Hippocampal formation (tissue), 2 donors: ENCODE measurements around the gene IGLL1.
"Not testable (repeated sequence)": the region's sequence is repeated elsewhere in the genome, so short reads cannot be mapped to it uniquely, and the experiment has no call there.

Source experiments
- DNase-seq, 2 donors: peaks; one replicate each; lab custom pipeline; 2025; lab: John Stamatoyannopoulos, UW

The IGLL1 gene

DNA sequence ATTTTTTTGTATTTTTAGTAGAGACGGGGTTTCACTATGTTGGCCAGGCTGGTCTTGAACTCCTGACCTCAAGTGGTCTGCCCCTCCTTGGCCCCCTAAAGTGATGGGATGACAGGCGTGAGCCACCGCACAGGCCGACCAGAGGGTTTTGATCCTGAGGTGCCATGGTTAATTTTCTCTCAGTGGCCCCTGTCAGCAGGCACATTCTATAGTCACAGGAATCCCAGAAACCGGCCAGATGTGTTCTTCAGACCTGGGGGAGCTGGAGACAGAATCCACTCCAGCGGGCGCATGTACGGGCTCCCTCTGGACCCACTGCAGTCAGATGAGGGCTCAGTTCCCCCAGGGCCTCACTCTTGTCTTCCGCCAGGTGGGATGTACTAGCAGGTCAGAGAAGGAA, 17.0 kb downstream of the IGLL1 start:
- no peak for DNase-seq

DNA sequence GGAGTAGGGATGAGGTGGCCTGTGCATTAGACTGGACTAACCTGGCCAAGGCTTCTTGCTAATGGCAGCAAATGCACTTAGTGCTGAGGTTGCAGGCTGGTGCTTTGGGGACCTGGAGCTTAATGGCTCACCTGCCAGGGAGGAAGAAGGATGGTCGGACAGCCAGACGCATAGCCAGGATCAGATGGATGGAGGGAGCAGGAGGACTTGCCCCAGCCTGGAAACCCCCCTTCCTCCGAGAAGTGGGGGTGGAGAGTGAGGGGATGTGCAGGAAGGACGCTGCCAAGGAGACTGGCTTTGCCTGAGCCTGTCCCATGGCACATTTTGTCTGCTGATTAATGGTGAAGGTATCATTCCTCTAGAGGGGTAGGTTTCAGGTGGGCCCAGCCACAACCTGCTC, 17.9 kb downstream of the IGLL1 start:
- DNase-seq: no peak

DNA sequence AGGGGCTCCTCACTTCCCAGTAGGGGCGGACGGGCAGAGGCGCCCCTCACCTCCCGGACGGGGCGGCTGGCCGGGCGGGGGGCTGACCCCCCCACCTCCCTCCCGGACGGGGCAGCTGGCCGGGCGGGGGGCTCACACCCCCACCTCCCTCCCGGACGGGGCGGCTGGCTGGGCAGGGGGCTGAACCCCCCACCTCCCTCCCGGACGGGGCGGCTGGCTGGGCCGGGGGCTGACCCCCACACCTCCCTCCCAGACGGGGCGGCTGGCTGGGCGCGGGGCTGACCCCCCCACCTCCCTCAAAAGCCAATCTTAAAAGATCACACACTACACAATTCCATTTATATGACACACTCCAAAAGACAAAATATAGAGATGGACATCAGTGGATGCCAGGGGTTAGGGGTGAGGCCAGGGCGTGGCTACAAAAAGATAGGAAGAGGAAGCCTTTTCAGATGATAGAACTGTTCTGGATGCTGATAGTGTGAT, 19.0 kb downstream of the IGLL1 start:
- DNase-seq: not testable (repeated sequence)

DNA sequence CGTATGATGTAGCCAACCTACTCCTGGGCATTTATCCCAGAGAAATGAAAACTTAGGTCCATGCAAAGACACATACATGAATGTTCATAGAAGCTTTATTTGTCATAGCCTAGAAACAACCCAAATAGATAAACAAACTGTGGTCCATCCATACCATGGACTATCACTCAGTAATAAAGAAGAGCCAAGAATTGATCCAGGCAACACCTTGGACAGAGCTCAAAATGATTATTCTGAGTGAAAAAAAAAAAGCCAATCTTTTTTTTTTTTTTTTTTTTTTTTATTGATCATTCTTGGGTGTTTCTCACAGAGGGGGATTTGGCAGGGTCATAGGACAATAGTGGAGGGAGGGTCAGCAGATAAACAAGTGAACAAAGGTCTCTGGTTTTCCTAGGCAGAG, 19.9 kb downstream of the IGLL1 start:
- DNase-seq: not testable (repeated sequence)

DNA sequence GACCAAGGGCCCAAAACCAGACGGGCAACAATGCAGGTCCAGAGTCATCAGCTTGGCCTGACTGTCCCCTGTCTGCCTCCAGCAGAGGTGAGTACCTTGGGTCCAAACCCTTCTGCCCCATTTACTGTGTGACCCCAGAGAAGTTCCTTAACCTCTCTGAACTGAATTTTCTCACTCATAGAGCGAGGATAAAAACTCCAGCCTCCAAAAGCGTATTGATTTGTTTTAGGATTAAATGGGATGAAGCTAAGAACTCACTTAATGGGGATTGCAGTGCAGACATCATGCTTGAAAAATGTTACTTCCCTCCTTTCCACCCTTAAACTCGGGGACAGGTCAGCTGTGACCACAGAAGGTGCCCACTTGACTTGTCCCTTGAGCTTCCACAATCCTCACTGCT, 22.6 kb downstream of the IGLL1 start:
- DNase-seq: no peak

DNA sequence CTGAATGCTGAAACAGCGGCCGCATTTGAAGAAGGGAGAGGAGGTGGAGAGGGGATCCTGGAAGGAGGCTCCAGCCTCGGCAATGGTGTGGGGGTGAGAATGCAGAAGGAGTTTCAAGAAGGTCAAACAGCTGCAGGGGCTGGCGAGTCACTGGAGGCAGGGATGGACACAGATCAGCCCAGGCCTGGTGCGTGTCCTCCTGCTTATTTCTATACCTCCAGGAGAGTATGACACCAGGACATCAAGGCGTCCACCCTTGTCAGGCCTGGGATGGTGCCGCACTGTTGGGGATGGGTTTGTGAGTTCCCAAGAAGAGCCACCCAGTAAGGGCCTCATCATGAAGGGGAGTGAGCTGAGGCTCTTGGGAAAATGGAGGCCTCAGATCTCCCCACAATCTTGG, 23.1 kb downstream of the IGLL1 start:
- DNase-seq: no peak

DNA sequence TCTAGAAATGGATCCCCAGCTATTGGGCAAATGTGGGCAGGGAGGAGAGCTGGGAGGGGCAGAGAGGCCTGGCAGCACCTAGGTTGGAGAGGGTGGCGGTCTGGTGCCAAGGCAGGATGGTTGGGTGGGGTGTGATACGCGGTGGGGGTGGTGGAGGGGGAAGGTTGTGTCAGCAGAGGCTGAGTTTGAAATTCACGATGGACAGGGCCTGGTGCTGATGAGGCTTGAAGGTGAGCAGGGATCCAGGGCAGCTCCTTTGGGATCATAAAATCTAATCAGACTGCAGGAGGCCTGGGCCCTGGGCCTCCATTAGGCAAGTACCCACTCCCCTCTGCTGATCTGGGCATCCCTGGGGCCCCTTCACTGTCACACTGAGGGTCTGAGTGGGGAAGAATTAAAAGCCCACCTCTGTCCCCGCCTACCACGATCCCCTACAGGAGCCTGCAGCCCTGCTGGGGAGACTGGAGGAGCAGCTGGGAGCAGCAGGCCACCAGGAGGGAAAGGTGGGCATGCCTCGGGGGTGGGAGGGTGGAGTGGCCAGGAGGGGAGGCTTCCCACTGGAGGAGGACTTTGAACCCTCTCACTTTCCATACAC, 24.0 kb downstream of the IGLL1 start:
- no peak for DNase-seq

DNA sequence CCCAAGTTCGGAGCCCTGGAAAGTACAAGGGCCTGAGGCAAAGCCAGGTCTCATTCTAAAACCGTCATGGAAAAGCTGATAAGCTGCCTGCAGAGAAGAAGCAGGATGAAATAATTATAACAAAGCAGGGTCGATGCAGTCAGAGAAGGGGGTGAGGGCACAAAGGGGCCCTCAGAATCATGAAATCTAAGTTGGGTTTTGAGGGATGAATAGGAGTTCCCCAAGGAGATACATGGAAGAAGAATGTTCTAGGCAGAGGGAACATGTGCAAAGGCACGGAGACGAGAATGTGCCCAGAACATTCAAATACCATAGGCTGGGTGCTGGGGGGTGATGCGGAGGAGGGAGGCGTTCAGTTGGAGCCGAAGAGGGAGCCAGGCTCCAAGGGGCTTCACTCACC, 25.0 kb downstream of the IGLL1 start:
- no peak for DNase-seq

DNA sequence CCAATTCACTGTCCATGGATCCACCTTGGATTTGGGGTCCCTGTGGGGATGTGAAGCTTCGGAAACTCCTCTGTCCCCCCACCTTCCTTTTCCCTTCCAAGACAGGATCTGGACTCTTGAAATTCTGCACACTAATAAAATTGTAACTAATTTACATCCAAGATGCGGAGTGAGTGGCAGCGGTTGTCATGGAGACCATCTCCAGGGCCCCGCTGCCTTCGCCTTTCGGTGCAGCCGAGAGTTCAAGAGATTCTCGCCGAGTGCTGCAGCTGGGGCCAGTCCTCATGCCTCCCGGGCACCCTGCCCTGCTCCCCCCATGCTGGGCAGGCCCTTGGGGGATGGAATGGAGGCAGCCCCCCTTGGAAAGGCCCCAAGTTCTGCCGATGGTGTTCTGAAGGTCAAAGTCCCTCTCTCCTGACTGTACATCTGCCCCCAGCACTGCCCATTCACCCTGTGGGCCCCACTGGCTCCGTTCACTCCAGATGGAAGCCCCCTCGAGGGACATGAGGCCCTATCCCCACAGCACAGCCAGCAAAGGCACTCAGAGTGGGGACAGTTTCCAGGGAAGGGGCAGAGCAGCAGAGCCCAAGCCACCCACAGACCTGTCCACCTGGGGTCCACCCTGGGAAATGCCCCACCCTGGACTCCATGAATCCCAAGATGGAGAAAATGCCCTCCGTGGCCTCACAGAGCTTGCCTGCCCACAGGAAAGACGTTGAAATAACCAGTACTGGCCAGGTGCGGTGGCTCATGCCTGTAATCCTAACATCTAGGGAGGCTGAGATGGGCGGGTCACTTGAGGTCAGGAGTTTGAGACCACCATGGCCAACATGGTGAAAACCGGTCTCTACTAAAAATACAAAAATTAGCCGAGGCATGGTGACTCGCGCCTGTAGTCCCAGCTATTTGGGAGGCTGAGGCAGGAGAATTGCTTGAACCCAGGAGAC, 25.9 kb downstream of the IGLL1 start:
- no peak for DNase-seq

DNA sequence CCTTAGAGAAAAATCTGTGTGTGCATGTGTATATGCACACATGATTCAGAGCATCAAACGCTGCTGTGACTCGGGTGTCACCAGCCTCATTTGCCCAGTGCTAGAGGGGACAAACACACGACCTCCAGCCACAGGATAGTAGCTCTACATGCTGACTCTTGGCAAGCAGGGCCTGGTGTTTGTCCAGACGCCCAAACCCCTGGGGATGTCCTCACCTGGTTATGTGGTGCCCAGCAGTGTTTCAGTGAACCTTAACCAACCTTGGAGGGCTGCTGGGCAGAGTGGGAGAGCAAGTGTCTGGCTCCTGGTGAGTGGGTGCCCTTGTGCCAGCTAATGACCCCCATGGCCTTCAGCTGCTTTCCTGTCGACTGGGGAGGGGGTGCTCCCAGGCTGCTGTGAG, 26.7 kb downstream of the IGLL1 start:
- DNase-seq: no peak

DNA sequence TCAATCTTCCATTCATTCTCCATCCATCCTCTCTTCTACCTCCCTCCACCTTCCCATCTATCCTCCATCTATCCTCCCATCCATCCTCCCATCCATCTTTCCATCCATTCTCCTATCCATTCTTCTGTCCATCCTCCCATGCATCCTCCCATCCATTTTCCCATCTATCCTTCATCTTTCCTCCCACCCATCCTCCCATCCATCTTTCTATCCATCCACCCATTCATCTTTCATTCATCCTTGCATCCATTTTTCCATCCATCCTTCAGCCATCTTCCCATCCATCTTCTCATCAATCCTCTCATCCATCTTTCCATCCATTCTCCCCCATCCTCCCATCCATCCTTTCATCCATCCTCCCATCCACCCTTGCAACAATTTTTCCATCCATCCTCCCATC, 27.5 kb downstream of the IGLL1 start:
- DNase-seq: no peak

DNA sequence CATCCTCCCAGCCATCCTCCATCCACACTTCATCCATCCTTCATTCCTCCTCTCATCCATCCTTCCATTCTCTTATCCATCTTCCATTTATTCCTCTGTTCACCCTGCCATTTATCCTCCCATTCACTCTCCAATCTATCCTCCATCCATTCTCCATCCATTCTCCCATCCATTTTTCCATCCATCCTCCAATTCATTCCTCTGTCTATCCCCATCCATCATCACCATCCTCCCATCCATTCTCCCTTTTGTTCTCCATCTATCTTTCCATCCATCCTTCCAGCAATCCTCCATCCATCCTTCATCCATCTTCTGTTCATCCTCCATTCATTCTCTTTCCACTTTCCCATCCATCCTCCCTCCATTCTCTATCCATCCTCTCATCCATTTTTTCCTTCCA, 28.7 kb downstream of the IGLL1 start:
- DNase-seq: no peak

DNA sequence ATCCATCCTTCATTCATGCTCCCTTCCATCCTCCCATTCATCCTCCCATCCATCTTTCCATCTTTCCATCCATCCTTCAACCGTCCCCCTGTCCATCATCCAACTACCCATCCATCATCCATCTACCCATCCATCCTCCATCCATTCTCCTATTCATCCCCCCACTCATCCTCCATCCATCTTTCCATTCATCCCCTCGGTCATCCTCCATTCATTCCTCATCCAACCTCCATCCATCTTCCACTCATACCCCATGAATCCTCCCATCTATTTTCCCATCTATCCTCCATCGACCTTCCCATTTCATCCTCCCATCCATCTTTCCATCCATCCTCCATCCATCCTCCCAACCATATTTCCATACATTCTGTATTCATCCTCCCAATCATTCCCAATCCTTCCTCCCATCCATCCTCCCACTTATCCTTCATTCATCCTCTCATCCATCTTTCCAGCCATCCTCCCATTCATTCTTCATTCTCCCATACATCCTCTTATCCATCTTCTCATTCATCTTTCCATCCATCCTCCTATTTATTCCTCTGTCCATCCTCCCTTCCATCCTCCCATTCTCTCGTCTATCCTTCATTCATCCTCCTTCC, 29.9 kb downstream of the IGLL1 start:
- DNase-seq: no peak

DNA sequence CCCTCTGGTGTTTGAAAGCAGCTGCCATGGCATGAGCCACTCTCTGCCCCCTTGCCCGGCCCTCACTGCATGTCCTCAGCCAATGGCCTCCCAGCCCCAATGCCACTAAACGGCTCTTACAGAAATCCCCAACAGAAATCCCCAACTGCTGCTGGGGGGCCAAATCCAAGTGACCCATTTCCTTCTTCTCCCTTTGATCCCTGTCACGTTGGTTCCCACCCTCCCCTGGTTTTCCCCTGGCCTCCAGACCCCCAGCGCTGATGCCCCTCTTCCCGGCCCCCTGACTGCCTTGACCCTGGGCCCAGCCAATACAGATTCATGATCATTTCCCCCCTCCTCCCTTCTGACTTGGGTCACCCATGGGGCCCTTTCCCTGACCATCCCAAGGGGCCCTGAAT, 30.9 kb downstream of the IGLL1 start:
- no peak for DNase-seq

DNA sequence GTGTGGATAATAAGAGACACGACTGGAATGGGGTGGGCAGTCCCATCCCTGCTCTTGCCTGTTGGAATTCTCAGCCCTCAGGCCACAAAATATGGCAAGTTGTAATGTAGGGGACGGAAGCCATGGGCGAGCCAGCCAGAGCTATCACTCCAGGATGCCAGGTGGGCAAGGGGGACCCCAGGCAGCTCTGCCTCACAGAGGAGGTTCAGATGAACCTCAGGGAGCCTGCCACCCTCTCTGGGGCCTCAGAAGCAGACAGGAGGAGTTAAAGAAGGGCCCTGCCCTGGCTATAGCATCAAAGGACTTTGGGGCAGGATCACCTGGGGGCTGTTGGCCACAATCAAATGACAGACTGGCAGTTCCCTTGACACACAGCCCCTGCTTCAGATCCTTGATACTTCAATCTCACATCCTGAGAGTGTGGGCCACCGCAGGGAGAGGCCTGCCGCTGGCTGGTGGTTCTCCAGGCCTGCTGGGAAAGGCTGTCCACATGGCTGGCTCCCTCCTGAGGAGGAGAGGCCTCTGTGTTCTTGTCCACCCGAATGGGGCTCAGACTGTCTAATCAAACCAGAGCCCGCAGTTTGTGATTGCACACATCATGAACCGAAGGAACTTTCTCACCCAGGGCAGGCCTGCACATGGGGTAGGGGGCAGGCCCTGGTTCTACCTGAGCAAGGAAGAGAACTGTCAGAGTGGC, 31.4 kb downstream of the IGLL1 start:
- DNase-seq: no peak

DNA sequence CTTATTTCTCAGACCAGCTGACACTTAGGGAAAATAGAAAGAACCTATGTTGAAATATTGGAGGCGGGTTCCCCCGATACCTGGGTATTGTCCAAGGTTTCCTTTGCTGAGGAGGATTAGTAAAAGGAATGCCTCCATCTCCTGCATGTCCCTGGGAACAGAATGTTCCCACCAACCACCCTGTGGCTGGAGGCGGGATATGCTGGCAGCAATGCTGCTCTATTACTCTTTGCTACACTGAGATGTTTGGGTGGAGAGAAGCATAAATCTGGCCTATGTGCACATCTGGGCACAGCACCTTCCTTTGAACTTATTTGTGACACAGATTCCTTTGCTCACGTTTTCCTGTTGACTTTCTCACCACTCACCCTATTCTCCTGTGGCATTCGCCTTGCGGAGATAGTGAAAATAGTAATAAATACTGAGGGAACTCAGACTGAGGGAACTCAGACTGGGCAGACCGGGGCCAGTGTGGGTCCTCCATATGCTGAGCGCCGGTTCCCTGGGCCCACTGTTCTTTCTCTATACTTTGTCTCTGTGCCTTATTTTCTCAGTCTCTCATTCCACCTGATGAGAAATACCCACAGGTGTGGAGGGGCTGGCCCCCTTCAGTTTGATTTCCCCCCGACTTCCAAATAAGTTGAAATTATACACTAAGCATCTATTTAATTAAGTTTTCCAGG, 32.1 kb downstream of the IGLL1 start:
- no peak for DNase-seq

DNA sequence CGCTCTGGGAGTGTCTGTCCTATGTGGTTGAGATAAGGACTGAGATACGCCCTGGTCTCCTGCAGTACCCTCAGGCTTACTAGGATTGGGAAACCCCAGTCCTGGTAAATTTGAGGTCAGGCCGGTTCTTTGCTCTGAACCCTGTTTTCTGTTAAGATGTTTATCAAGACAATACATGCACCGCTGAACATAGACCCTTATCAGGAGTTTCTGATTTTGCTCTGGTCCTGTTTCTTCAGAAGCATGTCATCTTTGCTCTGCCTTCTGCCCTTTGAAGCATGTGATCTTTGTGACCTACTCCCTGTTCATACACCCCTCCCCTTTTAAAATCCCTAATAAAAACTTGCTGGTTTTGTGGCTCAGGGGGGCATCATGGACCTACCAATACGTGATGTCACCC, 32.7 kb downstream of the IGLL1 start:
- not testable (repeated sequence) for DNase-seq

DNA sequence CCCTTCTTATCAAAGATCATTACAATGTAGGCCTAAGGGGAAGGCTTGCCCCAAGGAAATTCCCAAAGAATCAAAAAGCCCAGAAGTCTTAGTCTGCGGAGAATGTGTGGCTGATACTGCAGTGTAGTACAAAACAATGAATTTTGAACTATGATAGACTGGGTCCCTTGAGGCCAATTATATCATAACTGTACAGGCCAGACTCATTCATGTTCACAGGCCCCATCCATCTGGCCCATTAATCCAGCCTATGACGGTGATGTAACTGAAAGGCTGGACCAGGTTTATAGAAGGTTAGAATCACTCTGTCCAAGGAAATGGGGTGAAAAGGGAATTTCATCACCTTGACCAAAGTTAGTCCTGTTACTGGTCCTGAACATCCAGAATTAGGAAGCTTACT, 35.2 kb downstream of the IGLL1 start:
- DNase-seq: no peak

DNA sequence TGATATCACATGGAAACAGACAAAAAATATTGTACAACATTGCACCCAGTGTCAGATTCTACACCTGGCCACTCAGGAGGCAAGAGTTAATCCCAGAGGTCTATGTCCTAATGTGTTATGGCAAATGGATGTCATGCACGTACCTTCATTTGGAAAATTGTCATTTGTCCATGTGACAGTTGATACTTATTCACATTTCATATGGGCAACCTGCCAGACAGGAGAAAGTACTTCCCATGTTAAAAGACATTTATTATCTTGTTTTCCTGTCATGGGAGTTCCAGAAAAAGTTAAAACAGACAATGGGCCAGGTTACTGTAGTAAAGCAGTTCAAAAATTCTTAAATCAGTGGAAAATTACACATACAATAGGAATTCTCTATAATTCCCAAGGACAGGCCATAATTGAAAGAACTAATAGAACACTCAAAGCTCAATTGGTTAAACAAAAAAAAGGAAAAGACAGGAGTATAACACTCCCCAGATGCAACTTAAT, 36.5 kb downstream of the IGLL1 start:
- not testable (repeated sequence) for DNase-seq

DNA sequence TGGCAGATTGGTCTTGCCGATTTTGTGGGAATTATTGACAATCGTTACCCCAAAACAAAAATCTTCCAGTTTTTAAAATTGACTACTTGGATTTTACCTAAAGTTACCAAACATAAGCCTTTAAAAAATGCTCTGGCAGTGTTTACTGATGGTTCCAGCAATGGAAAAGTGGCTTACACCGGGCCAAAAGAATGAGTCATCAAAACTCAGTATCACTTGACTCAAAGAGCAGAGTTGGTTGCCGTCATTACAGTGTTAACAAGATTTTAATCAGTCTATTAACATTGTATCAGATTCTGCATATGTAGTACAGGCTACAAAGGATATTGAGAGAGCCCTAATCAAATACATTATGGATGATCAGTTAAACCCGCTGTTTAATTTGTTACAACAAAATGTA, 37.2 kb downstream of the IGLL1 start:
- no peak for DNase-seq

DNA sequence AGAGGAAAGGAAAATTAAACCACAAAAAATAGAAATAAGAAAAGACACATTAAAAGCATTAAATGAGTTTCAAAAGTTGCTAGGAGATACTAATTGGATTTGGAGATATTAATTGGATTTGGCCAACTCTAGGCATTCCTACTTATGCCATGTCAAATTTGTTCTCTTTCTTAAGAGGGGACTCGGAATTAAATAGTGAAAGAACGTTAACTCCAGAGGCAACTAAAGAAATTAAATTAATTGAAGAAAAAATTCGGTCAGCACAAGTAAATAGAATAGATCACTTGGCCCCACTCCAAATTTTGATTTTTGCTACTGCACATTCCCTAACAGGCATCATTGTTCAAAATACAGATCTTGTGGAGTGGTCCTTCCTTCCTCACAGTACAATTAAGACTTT, 37.7 kb downstream of the IGLL1 start:
- DNase-seq: not testable (repeated sequence)
